MM.1S (cell line): ENCODE data around the gene MSLN.

Experiments used
- CTCF ChIP-seq: fragments of 300-600 bp; sonication (generic); IDR thresholded peaks from 2 replicates; pipeline ENCODE4 v1.5.1; 2016; ENCODE audit warnings: antibody characterized with exemption, low read length, mixed read lengths
- EZH2 ChIP-seq: fragments of 300-600 bp; sonication (generic); optimal IDR thresholded peaks from 2 replicates; pipeline ENCODE3; 2017; ENCODE audit warnings: low read depth, mild to moderate bottlenecking, antibody characterized with exemption, low read length, mixed read lengths

- no peak for TF ChIP-seq CTCF
- TF ChIP-seq EZH2: no peak
Observed at GRCh38 chr16:808085-808386, 47.5 kb downstream of the MSLN start.
